ENCODE measurements around the gene GALNT5. TPM values are rescaled to one million over a fixed set of nuclear protein-coding genes. Genes with fewer than 3 reads are reported as not detected.

GALNT5 gene
- total RNA-seq, 1 experiment from 2014 or later: 0.34 TPM

DNA sequence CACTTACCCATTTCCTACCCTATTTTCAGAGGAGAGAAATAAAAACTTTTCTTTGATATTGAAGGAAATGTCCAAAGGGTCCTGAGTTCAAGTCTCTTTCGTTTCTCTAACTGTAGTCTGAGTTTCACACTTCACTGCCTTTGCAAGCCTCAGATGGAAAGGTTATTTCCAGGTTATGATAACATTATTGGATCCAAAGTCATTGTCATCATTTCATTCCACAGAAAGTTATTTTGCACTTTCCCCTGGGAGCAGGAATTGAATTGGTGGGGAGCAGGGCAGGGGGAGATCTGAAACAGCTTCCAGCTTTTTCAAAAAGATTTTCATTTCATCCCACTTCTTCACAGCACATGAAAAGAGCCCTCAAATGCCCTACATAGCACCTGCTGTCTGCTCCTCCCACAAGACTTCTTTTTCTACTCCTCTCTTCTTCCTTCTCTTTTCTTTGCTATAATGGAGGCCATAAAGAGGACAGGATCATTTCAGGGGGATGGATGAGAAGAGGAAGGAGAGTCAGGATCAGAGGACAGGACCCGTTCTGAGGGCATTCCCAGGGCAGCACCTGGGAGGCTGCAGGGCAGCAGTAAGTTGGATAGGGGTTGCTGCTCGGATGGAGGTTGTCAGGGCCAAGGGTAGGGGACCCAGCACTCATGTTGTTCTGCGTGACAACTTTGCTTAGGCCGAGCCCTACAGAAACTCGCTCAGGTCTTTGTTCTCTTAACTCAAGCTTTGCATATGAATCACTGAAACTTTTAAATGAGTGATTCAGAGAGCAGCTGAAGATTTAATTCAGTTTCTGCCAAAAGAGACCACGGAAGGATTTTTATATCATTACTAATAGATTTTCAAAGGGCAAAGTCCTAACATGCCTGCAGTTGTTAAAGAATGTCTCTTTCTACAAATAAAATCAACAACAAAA is 11.4 kb upstream of the GALNT5 start:
- DNase-seq (ENCODE audit: low read depth): peak; percentile 52
- in situ Hi-C loops (cut with HindIII; ENCODE audit: low pct_unique_long_range_greater_than_20kb, low sequenced_read_pairs): no loop called here

DNA sequence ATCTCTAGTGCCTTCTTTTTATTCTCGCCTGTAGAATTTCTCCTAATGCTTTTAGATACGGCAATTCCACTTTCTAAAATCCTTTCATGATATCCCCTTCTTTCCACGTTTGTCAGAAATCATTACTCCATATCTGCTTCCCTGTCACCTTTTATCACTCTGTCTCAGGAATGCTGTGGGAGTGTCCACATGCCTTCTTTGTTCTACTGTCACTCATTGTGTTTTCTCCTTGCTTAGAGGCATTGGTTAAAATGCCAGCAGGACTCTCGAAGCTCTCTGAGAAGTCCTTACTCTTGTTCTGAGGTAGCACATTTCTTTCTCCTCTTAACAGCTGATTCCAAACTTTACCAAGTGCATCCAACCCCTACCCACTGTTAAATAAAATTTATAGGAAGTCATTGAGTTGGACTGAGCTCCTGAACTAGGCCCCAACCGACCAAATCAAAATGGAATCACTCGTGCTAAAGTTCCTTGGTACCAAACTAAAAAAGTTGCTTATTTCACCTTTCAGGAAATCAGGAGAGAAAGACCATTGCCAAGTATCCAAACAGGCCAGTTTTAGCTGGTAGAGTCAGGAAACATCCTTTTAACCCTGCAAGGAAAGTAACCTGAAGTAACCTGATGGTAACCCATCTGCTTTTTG is 10.6 kb upstream of the GALNT5 start:
- peak; percentile 45 for DNase-seq (ENCODE audit: low read depth)
- in situ Hi-C loops (cut with HindIII; ENCODE audit: low pct_unique_long_range_greater_than_20kb, low sequenced_read_pairs): no loop called here

DNA sequence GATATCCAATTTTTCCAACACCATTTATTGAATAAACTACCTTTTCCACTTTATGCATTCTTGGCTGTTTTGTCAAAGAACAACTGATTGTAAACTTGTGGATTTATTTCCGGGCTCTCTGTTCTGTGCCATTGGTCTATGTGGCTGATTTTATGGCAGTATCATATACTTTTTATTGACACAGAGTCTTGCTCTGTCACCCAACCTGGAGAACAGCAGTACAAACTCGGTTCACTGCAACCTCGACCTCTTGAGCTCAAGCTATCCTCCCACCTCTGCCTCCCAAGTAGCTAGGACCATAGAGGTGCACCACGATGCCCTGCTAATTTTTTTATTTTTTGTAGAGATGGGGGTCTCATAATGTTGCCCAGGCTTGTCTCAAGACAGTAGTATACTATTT is 6.7 kb upstream of the GALNT5 start:
- in situ Hi-C loops (cut with HindIII; ENCODE audit: low pct_unique_long_range_greater_than_20kb, low sequenced_read_pairs): no loop called here
- DNase-seq (ENCODE audit: low read depth): no peak

DNA sequence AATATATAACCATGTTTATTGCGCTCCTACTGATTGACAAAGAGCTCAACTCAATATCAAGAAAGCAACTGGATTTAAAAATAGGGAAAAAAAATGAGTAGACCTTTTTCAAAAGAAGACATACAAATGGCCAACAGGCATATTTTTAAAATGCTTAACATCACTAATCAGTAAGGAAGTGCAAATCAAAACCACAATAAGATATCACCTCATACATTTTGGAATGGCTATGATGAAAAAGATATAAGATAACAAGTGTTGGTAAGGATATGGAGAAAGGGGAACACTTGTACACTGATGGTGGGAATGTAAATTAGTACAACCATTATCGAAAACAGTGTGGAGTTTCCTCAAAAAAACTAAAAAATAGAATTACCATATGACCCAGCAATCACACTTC is 5.6 kb upstream of the GALNT5 start:
- in situ Hi-C loops (cut with HindIII; ENCODE audit: low pct_unique_long_range_greater_than_20kb, low sequenced_read_pairs): no loop called here
- no peak for DNase-seq (ENCODE audit: low read depth)

DNA sequence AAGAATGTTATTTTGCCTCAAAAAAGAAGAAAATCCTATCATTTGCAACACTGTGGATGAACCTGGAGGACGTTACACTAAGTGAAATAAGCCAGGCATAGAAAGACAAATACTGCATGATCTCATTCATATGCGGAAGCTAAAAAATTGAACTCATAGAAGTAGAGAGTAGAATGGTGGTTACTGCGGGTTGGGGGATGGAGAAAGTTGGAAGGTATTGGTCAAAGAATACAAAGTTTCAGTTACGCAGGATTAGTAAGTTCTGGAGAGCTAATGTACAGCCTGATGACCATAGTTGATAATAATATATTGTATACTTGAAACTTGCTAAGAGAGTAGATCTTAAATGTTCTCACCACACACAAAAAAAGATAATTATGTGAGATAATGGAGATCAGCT is 5.0 kb upstream of the GALNT5 start:
- DNase-seq (ENCODE audit: low read depth): no peak
- in situ Hi-C loops (cut with HindIII; ENCODE audit: low pct_unique_long_range_greater_than_20kb, low sequenced_read_pairs): no loop called here

DNA sequence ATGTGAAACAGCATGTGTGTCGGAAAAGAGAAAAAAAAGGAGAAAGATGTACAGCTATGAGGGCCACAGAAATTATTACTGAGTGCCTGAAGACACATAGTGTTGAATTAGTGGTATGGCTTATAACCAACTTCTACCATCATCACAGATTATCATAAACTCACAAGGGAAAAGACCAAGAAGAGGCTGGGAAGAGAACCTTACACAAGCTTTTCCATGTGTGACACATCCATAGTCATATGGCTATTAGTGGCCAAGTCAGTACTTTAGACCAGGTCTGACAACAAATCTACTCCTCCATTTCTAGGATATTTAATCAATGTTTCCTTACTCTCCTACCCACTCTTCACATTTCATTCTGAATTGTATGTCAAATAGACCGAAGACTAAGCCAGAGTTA is 3.5 kb upstream of the GALNT5 start:
- in situ Hi-C loops (cut with HindIII; ENCODE audit: low pct_unique_long_range_greater_than_20kb, low sequenced_read_pairs): no loop called here
- DNase-seq (ENCODE audit: low read depth): no peak

DNA sequence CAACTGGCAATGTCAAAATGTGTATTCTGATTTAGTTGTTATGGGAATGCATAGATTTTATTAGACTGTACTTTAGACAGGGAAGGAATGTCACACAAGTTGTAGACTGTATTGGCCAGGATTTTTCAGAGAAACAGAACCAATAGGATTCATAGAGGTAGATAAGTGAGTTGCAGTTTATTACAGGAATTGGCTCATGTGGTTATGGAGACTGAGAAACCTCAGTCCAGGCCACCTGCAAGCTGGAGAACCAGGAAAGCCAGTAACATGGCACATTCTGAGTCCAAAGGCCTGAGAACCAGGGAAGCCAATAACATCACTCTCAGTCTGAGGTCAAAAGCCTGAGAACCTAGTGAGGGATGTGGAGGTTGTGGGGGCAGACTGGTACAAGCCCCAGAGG is 1.8 kb upstream of the GALNT5 start:
- in situ Hi-C loops (cut with HindIII; ENCODE audit: low pct_unique_long_range_greater_than_20kb, low sequenced_read_pairs): no loop called here
- DNase-seq (ENCODE audit: low read depth): no peak

DNA sequence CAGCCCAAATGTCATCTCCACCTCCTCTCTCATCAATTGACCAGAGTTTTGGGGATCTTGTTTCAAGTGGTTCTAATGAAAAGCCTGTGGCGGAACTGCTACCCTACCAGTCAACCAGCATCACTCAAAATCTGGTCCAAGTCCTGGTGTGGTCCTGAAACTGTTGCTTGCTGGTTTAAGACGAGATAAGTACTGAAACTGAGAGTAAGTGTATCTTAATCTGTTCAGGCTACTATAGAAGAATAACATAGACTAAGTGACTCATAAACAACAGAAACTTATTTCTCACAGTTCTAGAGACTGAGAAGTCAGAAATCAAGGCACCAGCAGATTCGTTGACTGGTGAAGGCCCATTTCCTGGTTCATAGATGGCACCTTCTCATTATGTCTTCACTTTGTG is 879 bp upstream of the GALNT5 start:
- DNase-seq (ENCODE audit: low read depth): no peak
- in situ Hi-C loops (cut with HindIII; ENCODE audit: low pct_unique_long_range_greater_than_20kb, low sequenced_read_pairs): no loop called here

DNA sequence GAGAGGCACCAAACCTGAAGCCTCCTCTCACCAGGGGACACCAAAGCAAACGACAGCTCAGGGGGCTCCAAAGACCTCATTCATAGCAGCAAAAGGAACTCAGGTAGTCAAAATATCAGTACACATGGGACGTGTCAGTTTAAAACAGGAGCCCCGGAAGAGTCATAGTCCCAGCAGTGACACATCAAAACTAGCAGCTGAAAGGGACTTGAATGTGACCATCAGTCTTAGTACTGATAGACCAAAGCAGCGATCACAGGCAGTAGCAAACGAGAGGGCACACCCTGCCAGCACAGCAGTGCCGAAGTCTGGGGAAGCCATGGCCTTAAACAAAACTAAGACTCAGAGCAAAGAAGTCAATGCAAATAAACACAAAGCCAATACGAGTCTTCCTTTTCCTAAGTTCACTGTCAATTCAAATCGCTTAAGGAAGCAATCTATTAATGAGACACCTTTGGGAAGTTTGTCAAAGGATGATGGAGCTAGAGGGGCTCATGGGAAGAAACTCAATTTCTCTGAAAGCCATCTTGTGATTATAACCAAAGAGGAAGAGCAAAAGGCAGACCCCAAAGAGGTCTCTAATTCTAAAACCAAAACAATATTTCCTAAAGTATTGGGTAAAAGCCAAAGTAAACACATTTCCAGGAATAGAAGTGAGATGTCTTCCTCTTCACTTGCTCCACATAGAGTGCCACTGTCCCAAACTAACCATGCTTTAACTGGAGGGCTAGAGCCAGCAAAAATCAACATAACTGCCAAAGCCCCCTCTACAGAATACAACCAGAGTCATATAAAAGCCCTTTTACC is 1.2 kb downstream of the GALNT5 start:
- no peak for DNase-seq (ENCODE audit: low read depth)
- in situ Hi-C loops (cut with HindIII; ENCODE audit: low pct_unique_long_range_greater_than_20kb, low sequenced_read_pairs): no loop called here

DNA sequence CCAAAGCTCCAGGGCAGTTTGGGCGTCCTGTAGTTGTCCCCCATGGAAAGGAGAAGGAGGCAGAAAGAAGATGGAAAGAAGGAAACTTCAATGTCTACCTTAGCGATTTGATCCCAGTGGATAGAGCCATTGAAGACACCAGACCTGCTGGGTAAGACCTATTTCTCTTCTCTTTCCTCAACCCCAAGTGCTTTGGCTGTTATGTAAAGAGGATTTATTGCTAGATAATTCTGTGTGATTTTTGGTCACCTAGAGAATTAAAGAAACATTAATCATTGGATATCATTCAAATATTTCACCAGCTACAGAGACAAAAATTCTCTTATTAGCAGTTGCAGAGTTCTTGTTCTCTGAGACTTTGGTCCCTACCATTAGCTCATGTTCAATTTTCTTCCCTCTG is 1.9 kb downstream of the GALNT5 start:
- DNase-seq (ENCODE audit: low read depth): no peak
- in situ Hi-C loops (cut with HindIII; ENCODE audit: low pct_unique_long_range_greater_than_20kb, low sequenced_read_pairs): no loop called here

DNA sequence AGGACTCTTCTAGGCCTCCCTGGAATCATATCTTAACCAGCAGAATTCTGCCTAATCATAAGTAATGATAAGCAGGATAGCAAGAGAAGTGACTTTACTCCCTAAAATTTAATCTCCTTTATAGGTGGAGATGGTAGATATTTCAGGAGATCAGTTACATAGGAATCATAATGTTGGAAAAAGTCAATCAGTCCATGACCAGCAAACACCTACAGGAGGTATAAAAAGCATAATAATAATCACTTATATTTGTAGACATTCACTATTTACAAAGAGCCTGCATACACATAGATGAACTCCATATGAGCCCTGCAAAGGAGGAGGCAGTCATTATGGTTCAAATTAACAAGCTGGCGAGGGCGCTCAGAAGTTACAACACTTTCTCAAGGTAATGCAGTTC is 2.5 kb downstream of the GALNT5 start:
- no peak for DNase-seq (ENCODE audit: low read depth)
- in situ Hi-C loops (cut with HindIII; ENCODE audit: low pct_unique_long_range_greater_than_20kb, low sequenced_read_pairs): no loop called here

DNA sequence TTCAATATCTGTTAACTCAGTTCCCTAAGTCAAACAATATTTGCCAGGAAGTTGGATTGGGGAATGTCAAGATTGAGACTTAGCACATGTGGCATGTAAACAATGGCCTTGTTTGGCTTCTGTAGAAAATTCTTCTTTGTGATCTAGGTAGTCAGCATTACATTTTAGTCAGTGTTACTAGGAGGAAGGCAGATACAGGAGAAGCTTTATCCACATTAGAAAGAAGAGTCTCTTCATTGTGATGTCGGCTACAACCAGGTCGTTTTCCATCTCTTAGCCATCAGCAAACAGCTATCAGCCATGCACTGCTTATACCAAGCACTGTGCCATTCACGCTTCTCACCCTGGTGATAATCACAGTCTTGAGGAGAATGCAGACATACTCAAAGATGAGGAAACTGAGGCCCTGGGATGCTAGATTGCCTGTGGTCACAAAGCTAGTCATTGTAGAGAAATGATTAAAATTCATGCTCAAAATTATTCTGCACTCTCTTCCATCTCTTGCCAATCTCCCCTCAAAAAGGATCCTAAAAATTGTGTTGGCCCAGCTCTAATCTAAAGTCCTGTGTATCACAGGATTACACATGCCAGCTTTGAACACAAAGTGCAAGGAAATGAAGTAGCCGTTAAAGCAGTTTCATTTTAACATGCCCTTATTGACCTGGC is 3.2 kb downstream of the GALNT5 start:
- no peak for DNase-seq (ENCODE audit: low read depth)
- in situ Hi-C loops (cut with HindIII; ENCODE audit: low pct_unique_long_range_greater_than_20kb, low sequenced_read_pairs): no loop called here

DNA sequence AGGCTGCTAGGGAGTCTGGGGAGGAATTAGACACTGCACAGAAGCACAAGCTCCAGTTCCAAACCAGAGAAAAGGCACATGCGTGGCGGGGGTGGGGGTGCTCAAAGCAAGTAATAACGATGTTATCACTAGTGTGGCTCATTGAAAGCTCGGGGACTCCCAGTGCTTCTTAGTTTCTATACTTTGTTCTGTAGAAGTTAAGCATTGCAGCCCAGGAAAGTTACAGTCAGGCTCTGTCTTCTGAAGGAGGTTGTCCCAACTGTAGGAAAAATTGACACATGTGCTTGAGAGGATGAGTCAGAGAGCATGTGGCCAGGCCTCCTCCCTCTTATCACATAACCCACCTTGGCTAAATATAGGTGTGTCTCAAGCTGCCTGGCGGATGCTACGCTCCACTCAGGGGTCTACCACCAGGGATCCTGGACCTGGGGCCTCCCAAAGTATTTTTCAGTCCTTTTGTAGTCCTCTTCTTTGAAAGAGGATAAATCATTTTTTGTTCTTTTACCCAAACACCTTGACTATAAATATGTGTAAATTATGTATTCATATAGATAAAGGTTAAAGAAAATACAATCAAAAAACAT is 3.8 kb downstream of the GALNT5 start:
- DNase-seq (ENCODE audit: low read depth): peak; percentile 66
- in situ Hi-C loops (cut with HindIII; ENCODE audit: low pct_unique_long_range_greater_than_20kb, low sequenced_read_pairs): no loop called here

DNA sequence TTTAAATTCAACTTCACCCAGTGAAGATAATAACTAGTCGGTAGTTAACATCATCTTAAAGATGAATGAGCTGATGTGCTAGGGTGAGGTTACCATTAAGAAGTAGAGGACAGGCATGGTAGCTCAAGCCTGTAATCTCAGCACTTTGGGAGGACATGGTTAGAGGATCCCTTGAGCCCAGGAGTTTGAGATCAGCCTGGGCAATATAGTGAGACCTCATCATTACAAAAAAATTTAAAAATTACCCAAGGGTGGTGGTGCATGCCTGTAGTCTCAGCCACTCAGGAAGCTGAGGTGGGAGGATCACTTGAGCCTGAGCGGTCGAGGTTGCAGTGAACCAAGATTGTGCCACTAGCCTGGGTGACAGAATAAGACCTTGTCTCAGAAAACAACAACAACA is 4.7 kb downstream of the GALNT5 start:
- in situ Hi-C loops (cut with HindIII; ENCODE audit: low pct_unique_long_range_greater_than_20kb, low sequenced_read_pairs): no loop called here
- no peak for DNase-seq (ENCODE audit: low read depth)

DNA sequence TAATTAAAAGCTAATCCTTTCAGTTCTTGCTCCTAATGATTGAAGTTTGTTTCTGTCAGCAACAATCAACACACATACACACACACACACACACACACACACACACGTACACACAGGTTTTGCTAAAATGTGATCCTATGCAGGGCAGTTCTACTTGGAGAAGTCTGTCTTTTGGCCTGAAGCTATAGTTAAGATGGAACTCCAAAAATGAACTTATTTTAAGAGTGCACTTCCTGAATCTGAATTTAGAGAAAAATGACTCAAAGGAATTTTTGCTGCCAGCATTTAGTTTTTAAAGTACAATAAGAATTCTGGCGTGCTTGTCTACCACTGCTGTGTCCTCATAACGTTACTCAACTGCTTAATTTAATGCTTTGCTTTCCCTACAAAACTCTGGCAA is 6.6 kb downstream of the GALNT5 start:
- in situ Hi-C loops (cut with HindIII; ENCODE audit: low pct_unique_long_range_greater_than_20kb, low sequenced_read_pairs): no loop called here
- DNase-seq (ENCODE audit: low read depth): no peak

DNA sequence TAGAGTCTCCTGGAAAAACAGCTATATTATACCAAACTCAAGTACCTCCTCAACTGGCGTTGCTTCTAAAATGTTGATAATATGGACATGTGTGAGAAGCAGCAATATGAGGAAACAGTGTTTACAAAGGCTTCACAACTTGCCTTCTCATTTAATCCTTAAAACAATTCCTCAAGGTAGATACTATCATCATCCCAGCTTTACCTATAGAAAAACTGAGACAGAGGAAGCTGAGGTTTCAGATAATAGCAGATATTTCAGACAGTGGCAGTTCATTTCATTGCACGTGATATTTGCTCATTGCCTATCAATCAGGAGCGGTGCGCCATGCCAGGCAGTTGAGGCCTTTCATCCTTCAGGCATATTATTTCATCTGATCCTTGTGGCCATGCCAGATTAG is 8.3 kb downstream of the GALNT5 start:
- no peak for DNase-seq (ENCODE audit: low read depth)
- in situ Hi-C loops (cut with HindIII; ENCODE audit: low pct_unique_long_range_greater_than_20kb, low sequenced_read_pairs): no loop called here

DNA sequence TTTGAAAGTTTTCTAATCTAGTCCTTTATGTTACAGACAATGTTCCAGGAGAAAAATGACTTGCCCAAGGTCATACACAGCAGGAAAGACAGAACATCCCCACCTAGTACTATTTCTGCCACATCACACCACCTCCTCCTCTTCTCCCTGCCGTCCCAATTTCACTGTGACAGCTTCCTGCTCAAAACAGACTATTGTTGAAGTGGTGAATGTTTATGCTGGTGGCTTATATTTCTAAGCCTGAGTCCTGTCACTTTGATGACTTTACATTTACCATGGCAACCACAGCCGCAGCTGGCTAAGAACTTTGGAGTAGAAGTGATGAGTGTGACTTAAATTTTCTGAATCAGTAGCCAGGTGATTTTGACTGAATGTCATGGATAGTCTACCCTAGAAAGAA is 10.0 kb downstream of the GALNT5 start:
- in situ Hi-C loops (cut with HindIII; ENCODE audit: low pct_unique_long_range_greater_than_20kb, low sequenced_read_pairs): no loop called here

DNA sequence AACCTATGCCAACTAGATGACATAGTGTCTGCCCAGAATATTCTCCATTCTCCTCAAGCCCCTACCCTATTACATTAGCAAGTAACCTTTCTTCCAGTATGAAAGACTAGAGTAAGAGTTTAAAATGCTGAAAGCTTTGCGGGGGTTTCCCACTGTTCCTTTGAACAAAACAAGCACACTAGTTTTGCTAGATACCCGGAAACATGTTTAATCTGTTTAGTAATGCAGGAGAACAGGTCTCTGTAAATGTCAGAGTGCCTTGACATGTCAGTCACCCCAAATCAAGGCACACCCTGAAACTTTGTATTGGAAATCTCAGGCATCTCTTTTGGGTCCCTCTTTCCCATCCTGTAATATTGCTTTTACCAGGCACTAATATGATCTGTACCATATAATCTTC is 11.6 kb downstream of the GALNT5 start:
- in situ Hi-C loops (cut with HindIII; ENCODE audit: low pct_unique_long_range_greater_than_20kb, low sequenced_read_pairs): no loop called here
- no peak for DNase-seq (ENCODE audit: low read depth)

More for the DNA sequence above, 10.0 kb downstream of the GALNT5 start:
- no peak for DNase-seq (ENCODE audit: low read depth)

All from Caki2 (cell line).